Stimulated activated CD4-positive, alpha-beta T cell treated with anti-CD3 and anti-CD28 coated beads, TNF-alpha, amount 100 ng/mL, for 4 hours (primary cell): Measurements from ENCODE around the gene GPX2.
"Not testable (repeated sequence)": the region's sequence is repeated elsewhere in the genome, so short reads cannot be mapped to it uniquely, and the experiment has no call there.

ENCODE experiments used
- DNase-seq, 3 experiments: peaks; one replicate each; pipeline ENCODE4 v3.0.0-alpha.2; 2020; ENCODE audit warnings: low read depth in 3 of 3

Gene GPX2

GRCh38 chr14:64913477-64913876 is 29.1 kb downstream of the GPX2 start:
- not testable (repeated sequence) for DNase-seq

GRCh38 chr14:64912261-64912660 is 30.3 kb downstream of the GPX2 start:
- no peak for DNase-seq

GRCh38 chr14:64910847-64911495 is 31.6 kb downstream of the GPX2 start:
- DNase-seq = no peak

GRCh38 chr14:64906022-64906421 is 36.5 kb downstream of the GPX2 start:
- DNase-seq = no peak

- DNase-seq = no peak
Measured at GRCh38 chr14:64899958-64900357, 42.6 kb downstream of the GPX2 start.

- no peak for DNase-seq
Measured at GRCh38 chr14:64891839-64892375, 50.6 kb downstream of the GPX2 start.

- DNase-seq = no peak
Measured at GRCh38 chr14:64891173-64891838, 51.2 kb downstream of the GPX2 start.

- no peak for DNase-seq
Measured at GRCh38 chr14:64889352-64889751, 53.2 kb downstream of the GPX2 start.
